Common myeloid progenitor, CD34-positive (primary cell): ENCODE data around the gene FCER2.

Experiments
- CTCF ChIA-PET: fragments of 350-600 bp; sonication (Branson Sonifier 250); formaldehyde crosslinking; loops from one replicate; lab custom pipeline; 2021; ENCODE audit warnings: antibody characterized with exemption; lab: Charles Lee
- POLR2A ChIA-PET: fragments of 350-600 bp; sonication (Branson Sonifier 250); formaldehyde crosslinking; loops from one replicate; lab custom pipeline; 2021; ENCODE audit warnings: antibody characterized with exemption; lab: Charles Lee
- DNase-seq, 3 donors: peaks; one replicate each; pipeline versions ENCODE4 v3.0.0 to v3.0.0-alpha.2; 2013
- H3K27ac ChIP-seq, 2 experiments: 1 replicate in 1 of 2; 2 replicates in 1 of 2; pipeline ENCODE4 v1.7.0; 2013; ENCODE audit warnings: inconsistent platforms in 2 of 2, low read length in 2 of 2, mild to moderate bottlenecking in 2 of 2, low read depth in 1 of 2, moderate library complexity in 1 of 2; ENCODE audit not compliant: severe bottlenecking in 2 of 2, insufficient read depth in 1 of 2, poor library complexity in 1 of 2
- H3K27me3 ChIP-seq, 5 experiments: replicated peaks in 2 of 5; 1 replicate in 3 of 5; 2 replicates in 2 of 5; pipeline versions ENCODE4 v1.6.1 to v1.7.0; 2013; ENCODE audit warnings: low read length in 4 of 5, mild to moderate bottlenecking in 2 of 5, moderate library complexity in 2 of 5, inconsistent platforms in 1 of 5; ENCODE audit not compliant: insufficient read depth in 5 of 5, control insufficient read depth in 4 of 5
- H3K36me3 ChIP-seq, 4 experiments: 1 replicate in 2 of 4; 2 replicates in 2 of 4; pipeline versions ENCODE4 v1.6.1 to v1.7.0; 2013; ENCODE audit warnings: low read length in 3 of 4, control low read depth in 1 of 4, mild to moderate bottlenecking in 1 of 4; ENCODE audit not compliant: control insufficient read depth in 4 of 4, insufficient read depth in 4 of 4
- H3K4me1 ChIP-seq, 4 experiments: 1 replicate in 3 of 4; 2 replicates in 1 of 4; pipeline versions ENCODE4 v1.6.1 to v1.7.1; 2013; ENCODE audit warnings: low read length in 3 of 4, mild to moderate bottlenecking in 3 of 4, control low read depth in 1 of 4, inconsistent platforms in 1 of 4, moderate library complexity in 1 of 4; ENCODE audit not compliant: control insufficient read depth in 4 of 4, insufficient read depth in 4 of 4; ENCODE audit errors: control extremely low read depth in 1 of 4
- H3K4me3 ChIP-seq, 7 experiments: 1 replicate in 4 of 7; 2 replicates in 3 of 7; pipeline versions ENCODE4 v1.5.1 to v1.7.0; 2013; ENCODE audit warnings: mild to moderate bottlenecking in 7 of 7, low read length in 6 of 7, moderate library complexity in 6 of 7, inconsistent platforms in 2 of 7, low read depth in 2 of 7, control low read depth in 1 of 7; ENCODE audit not compliant: insufficient read depth in 4 of 7, control insufficient read depth in 1 of 7; ENCODE audit errors: extremely low read depth in 1 of 7
- H3K9me3 ChIP-seq, 5 experiments: 1 replicate in 4 of 5; 2 replicates in 1 of 5; pipeline versions ENCODE4 v1.6.1 to v1.7.1; 2013; ENCODE audit warnings: low read length in 4 of 5, mild to moderate bottlenecking in 2 of 5, inconsistent platforms in 1 of 5, low read depth in 1 of 5, moderate library complexity in 1 of 5; ENCODE audit not compliant: control insufficient read depth in 4 of 5, insufficient read depth in 2 of 5; ENCODE audit errors: control extremely low read depth in 1 of 5
- WGBS: methylation state at CpG from one replicate; pipeline ENCODE4 v1.1.5; 2013; ENCODE audit not compliant: insufficient coverage; 5-methylcytosine and 5-hydroxymethylcytosine counted together

Gene FCER2

GRCh38 chr19:7694499-7694898 lies 7.4 kb downstream of the FCER2 start:
- 91% methylated on average over 3 of the region's 4 CpGs for WGBS
- POLR2A ChIA-PET = no interaction called here
- CTCF ChIA-PET = no interaction called here

GRCh38 chr19:7692417-7693088 lies 9.4 kb downstream of the FCER2 start:
- Histone ChIP-seq H3K9me3 (no peaks in the 10 kb centered on the region), H3K36me3 (no peaks in the 10 kb centered on the region), H3K27me3 (peaks cover 0 to 6% (median 2%) of the 10 kb centered on the region in 5 experiments), H3K27ac (no peak overlapping the region), H3K4me3 (no peak overlapping the region), H3K4me1 (peaks cover 0 to 3% (median 1%) of the 10 kb centered on the region in 4 experiments)
- ChIA-PET CTCF (no interaction called here), POLR2A (no interaction called here)
- 96% methylated on average over 8 of the region's 13 CpGs for WGBS
- DNase-seq = no peak

More at GRCh38 chr19:7694499-7694898, 7.4 kb downstream of the FCER2 start:
- Histone ChIP-seq H3K4me3 (no peak overlapping the region), H3K27me3 (peaks cover 0 to 6% (median 0%) of the 10 kb centered on the region in 5 experiments), H3K27ac (no peak overlapping the region), H3K4me1 (peaks cover 0 to 10% (median 4%) of the 10 kb centered on the region in 4 experiments), H3K36me3 (no peaks in the 10 kb centered on the region), H3K9me3 (no peaks in the 10 kb centered on the region)
- no peak for DNase-seq

- Histone ChIP-seq H3K9me3 (no peaks in the 10 kb centered on the region), H3K4me3 (no peak overlapping the region), H3K27me3 (peaks cover 0 to 6% (median 0%) of the 10 kb centered on the region in 5 experiments), H3K27ac (no peak overlapping the region), H3K36me3 (no peaks in the 10 kb centered on the region), H3K4me1 (peaks cover 0 to 3% (median 1%) of the 10 kb centered on the region in 4 experiments)
- ChIA-PET CTCF (no interaction called here), POLR2A (no interaction called here)
- no peak for DNase-seq
Observed at GRCh38 chr19:7691497-7691896, 10.4 kb downstream of the FCER2 start.

- POLR2A ChIA-PET = no interaction called here
- Histone ChIP-seq H3K4me1 (peaks cover 0 to 3% (median 1%) of the 10 kb centered on the region in 4 experiments), H3K4me3 (no peak overlapping the region), H3K27ac (no peak overlapping the region), H3K9me3 (no peaks in the 10 kb centered on the region), H3K36me3 (no peaks in the 10 kb centered on the region), H3K27me3 (peaks cover 0 to 6% (median 0%) of the 10 kb centered on the region in 5 experiments)
- 100% methylated on average over 8 of the region's 8 CpGs for WGBS
- DNase-seq = no peak
- CTCF ChIA-PET = no interaction called here
Observed at GRCh38 chr19:7690779-7691258, 11.1 kb downstream of the FCER2 start.

GRCh38 chr19:7689165-7689564 lies 12.8 kb downstream of the FCER2 start:
- ChIA-PET POLR2A (no interaction called here), CTCF (no interaction called here)
- H3K4me3 ChIP-seq = no peak overlapping the region
- H3K27me3 ChIP-seq = peaks cover 0 to 6% (median 0%) of the 10 kb centered on the region in 5 experiments
- 44% methylated on average over 18 of the region's 23 CpGs for WGBS
- H3K36me3 ChIP-seq = peaks cover 0 to 8% (median 2%) of the 10 kb centered on the region in 4 experiments
- no peak overlapping the region for H3K27ac ChIP-seq
- H3K4me1 ChIP-seq = peaks cover 0 to 3% (median 1%) of the 10 kb centered on the region in 4 experiments
- no peak for DNase-seq
- H3K9me3 ChIP-seq = no peaks in the 10 kb centered on the region

- no peak for DNase-seq
- Histone ChIP-seq H3K27ac (no peak overlapping the region), H3K4me1 (peaks cover 0 to 6% (median 3%) of the 10 kb centered on the region in 4 experiments), H3K4me3 (no peak overlapping the region), H3K9me3 (no peaks in the 10 kb centered on the region), H3K36me3 (peaks cover 0 to 24% (median 10%) of the 10 kb centered on the region in 4 experiments), H3K27me3 (peaks cover 0 to 6% (median 0%) of the 10 kb centered on the region in 5 experiments)
- POLR2A ChIA-PET = no interaction called here
- 98% methylated on average over 12 of the region's 12 CpGs for WGBS
- CTCF ChIA-PET = interaction anchor here (1.3 kb wide), 1 partner anchor 48 kb away, joined by 4 read pairs; no protein-coding TSS in a partner anchor
Observed at GRCh38 chr19:7687177-7687576, 14.8 kb downstream of the FCER2 start.
